Erythroblast (primary cell): ENCODE results near the gene ZNHIT2.
A peak's percentile ranks its signal among the peaks of the same experiment; 100 is the strongest.

ENCODE experiments used
- DNase-seq, 2 experiments: peaks; one replicate each; lab custom pipeline; 2025; lab: John Stamatoyannopoulos, UW
- GATA1 ChIP-seq: IDR thresholded peaks from 2 replicates; pipeline ENCODE4 v1.6.1; 2011; ENCODE audit warnings: low read depth, mild to moderate bottlenecking, control low read depth, low read length, moderate library complexity
- POLR2A ChIP-seq: IDR thresholded peaks from 2 replicates; pipeline ENCODE4 v1.6.1; 2011; ENCODE audit warnings: mild to moderate bottlenecking, low read length

The ZNHIT2 gene

DNA sequence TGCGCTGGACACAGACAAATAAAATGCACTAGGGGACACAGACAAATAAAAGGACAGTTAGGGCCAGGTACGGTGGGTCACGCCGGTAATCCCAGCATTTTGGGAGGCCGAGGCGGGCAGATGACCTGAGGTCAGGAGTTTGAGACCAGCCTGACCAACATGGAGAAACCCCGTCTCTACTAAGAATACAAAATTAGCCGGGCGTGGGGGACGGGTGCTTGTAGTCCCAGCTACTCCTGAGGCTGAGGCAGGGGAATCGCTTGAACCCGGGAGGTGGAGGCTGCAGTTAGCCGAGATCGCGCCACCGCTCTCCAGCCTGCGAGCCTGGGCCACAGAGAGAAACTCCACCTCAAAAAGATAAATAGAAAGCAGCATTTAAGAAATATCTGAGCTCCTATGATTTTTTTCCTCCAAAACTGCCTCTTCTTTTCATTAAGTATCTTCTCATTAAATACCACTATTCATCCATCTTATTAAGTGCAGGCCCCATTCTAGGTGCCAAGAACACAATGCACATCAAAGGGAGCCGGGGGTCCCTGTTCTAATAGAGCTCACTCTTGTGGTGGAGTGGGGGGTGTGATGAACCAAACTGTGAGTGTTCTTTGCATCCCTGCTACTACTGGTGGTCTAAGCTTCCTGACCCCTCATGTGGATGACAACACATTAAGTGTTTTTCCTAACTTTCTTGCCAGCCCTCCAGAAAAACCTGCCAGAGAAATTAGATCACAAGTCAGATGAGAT, 766 bp upstream of the ZNHIT2 start:
- no peak for DNase-seq
- TF ChIP-seq GATA1 = no peak
- no peak for TF ChIP-seq POLR2A

DNA sequence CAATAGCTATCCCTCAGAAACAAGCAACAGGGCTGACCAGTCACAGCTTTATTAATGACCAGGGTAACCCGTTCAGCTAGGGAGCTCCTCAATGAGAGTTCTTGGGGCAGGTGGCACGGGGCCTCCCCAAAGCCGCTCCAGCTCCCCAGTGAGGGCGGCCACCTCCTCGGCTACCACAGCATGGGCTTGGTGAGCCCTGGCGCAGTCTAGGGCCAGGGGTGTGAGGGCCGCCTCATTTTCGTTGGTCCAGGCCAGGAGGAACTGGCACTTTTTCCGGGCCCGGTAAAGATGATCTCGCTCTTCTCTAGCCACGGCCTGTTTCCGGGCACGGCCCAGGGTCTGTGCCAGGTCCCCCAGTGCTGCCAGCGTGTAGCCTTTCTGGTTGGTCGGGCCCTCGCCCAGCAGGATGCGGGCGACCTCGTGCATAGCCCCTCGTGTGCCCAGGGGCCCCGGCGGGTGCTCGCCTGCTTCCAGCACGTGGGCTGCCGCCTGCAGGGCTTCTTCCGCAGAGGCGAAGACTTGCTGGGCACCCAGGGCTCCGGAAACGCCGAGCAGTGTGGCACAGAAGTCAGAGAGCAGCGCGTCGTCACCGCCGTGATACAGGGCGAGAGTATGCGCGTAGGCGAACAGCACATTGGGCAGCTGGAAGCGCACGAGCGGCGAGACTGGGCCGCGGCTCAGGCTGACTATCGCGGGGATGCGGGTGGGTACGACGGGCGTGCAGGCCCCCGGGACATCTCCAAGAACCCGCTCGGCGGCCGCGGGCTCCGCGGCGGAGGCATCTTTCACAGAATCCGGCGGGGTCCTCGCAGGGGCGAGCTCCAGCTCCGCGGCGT, 913 bp downstream of the ZNHIT2 start:
- peak; percentile 63 to 65 for DNase-seq

DNA sequence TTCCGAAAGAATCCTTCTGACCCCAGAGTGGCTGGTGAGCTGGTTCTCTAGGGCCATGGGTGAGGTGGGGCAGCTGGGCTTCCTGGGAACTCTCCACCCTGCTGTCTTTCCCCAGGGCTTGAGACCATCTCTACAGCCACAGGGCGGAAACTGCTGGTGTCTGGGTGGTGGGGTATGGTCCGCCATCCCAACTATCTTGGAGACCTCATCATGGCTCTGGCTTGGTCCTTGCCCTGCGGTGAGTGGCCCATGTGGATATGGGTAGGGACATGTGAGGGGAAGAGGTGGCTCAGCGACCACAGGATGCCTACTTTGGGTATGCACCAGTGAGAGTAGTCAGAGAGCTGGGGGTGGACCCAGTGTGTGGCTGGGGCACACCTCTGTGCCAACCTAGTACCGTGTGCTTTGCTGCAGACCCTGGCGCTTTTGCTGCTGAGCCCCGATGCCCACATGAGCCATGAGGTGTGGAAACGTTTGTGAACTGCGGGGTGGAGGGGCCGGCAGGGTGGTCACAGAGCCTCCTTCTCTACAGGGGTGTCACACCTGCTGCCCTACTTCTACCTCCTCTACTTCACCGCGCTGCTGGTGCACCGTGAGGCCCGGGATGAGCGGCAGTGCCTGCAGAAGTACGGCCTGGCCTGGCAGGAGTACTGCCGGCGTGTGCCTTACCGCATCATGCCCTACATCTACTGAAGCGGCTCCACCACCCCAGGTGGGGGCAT, 2.0 kb downstream of the ZNHIT2 start:
- DNase-seq = no peak
- TF ChIP-seq POLR2A = no peak
- no peak for TF ChIP-seq GATA1

More for the DNA sequence above, 913 bp downstream of the ZNHIT2 start:
- TF ChIP-seq POLR2A = no peak
- no peak for TF ChIP-seq GATA1

DNA sequence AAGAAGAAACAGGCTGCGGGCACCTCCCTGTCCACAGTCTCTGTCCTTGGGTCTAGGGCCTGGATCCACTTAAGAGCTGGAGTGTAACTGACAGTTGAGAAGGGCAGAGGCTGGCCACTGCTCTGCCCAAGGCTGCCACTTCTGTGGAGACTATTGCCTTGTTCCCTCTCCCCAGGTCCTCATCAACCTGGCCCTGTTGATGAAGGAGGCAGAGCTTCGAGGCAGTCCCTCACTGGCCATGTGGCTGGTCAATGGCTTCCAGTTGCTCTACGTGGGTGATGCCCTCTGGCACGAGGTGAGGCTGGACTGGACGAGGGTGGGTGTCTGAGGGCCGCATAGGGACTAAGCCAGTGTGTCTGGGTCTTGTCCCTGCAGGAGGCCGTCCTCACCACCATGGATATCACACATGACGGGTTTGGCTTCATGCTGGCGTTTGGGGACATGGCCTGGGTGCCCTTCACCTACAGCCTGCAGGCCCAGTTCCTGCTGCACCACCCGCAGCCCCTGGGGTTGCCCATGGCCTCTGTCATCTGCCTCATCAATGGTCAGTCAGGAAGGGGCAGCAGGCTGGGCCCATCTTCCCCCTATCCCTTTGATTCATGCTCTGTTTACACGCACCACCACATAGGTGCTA, 2.8 kb downstream of the ZNHIT2 start:
- TF ChIP-seq GATA1 (no peak), POLR2A (no peak)
- DNase-seq = no peak

DNA sequence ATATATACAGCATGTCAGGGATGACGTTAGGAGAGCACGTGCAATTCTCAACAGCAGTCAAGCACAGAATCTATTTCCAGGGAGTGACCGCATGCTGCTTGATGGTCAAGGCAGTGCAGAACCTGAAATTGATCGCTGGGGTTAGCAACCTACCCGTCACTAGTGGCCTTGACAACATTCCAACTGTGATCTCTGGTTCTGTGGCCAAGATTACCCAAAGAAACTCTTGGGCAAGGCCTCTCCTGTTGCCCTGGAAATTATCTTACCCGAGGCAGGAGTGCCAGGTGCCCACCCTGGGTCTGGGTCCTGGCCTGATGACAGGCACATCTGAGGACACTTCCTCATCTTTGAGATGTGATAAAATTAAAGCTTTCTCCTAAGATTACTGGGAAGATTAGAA, 3.7 kb downstream of the ZNHIT2 start:
- TF ChIP-seq POLR2A (no peak), GATA1 (no peak)
- DNase-seq = peak; percentile 55 to 64

DNA sequence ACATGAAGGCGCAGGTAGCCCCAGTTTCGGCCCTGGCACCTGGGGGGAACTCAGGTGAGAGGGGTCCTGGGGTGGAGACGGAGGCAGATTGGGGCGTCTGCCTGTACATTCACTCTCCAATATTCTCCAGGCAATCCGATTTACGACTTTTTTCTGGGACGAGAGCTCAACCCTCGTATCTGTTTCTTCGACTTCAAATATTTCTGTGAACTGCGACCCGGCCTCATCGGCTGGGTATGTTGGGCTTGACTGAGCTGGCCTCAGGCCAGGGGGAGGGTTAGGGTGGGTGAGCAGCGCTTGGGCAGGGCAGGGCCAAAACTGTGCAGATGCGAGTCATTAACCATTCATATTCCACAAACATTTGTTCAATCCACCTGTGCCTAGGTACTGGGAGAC, 4.1 kb downstream of the ZNHIT2 start:
- peak; percentile 47 to 53 for DNase-seq
- no peak for TF ChIP-seq POLR2A
- no peak for TF ChIP-seq GATA1

DNA sequence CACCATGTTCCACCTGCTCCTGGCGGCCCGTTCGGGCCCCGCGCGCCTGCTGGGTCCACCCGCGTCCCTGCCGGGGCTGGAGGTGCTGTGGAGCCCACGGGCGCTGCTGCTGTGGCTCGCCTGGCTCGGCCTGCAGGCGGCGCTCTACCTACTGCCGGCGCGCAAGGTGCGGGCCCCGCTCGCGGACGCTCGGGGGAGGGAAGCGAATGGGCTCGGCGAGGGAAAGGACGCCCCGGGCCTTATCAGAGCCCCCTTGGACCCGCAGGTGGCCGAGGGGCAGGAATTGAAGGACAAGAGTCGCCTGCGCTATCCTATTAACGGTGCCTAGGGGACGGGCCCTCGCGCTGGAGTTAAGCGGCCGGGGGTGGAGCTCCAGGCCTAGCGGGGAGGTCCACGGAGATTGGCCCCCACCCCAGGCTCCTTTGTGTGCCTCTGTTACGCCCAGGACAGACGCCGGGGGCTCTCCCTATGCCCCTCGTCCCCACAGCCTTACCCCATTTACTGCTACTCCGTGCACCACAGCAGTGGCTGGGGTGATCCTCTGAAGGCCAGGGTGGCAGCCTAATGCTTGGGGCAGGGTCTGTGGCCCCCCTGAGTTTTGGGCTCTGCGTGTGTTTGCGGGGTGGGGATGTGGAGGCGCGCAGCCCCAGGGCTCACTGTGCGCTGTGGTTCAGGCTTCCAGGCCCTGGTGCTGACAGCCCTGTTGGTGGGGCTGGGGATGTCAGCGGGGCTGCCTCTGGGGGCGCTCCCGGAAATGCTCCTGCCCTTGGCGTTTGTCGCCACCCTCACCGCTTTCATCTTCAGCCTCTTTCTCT, 4.7 kb downstream of the ZNHIT2 start:
- peak; percentile 82 to 87 for DNase-seq
- TF ChIP-seq GATA1 = no peak
- TF ChIP-seq POLR2A = peak; percentile 22

DNA sequence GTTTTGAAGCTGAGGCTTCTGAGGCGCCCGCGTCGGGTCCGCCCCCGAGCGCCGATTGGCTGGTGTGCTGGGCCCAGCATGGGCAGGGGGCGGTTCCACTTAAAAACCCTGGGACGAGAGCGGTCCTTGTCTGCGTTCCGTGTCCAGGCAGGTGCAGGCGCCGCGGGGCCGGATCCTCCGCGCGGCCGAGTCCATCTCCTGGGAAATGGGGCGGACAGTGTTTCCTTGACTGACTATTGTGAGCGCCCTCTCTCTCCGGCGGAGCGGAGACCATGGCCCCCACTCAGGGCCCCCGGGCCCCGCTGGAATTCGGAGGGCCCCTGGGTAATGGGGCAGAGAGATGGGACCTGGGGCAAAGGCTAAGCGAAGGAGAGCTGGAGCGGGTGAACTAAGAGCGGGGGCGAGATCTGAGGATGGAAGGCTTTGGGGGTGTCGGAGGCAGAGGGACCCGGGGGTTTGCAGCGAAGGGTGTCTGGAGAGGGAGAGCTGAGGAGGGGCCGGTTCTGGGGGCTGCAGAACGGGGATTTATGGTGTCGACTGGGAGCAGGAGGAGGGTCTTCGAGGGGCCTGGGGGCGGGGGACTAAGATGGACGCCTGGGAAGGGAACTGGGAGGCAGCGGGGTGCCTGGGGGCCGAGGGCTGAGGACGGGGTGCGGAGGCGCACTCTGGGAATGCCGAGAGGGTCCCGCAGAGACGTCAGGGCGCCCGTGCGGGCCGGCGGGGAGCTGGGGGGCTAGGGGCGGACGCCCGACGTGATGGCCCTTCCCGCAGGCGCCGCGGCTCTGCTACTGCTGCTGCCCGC, 5.6 kb downstream of the ZNHIT2 start, which contains the start of gene TM7SF2:
Gene TM7SF2 (plus strand): TSS at position 129 of the 802 bp plus-strand sequence. CDS start 144 bp downstream, at position 273.
- DNase-seq = peak; percentile 95 to 97
- TF ChIP-seq GATA1 (no peak), POLR2A (peak; percentile 86)

DNA sequence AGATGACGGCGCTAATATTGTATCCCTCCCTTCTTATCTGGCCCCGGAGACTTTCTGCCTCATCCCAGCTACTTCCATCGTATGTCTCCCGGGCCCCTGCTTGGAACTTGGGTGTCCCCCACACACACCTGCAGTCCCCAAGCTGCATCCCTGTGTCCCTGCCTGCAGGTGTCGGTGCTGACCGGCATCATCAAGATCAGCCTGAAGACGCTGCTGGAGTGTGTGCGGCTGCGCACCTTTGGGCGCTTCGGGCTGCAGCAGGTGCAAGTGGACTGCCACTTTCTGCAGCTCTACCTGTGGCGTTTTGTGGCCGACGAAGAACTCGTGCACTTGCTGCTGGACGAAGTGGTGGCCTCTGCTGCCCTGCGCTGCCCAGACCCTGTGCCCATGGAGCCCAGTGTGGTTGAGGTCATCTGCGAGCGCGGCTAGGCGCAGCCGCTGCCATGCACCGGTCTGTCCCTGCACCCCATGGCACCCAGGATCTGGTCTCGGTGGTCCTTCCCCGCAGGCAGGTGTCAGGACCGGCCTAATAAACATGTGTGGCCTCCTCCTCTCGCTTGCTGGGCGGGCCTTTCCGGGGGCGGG, 6.2 kb downstream of the ZNHIT2 start:
- DNase-seq = no peak
- no peak for TF ChIP-seq POLR2A
- no peak for TF ChIP-seq GATA1

DNA sequence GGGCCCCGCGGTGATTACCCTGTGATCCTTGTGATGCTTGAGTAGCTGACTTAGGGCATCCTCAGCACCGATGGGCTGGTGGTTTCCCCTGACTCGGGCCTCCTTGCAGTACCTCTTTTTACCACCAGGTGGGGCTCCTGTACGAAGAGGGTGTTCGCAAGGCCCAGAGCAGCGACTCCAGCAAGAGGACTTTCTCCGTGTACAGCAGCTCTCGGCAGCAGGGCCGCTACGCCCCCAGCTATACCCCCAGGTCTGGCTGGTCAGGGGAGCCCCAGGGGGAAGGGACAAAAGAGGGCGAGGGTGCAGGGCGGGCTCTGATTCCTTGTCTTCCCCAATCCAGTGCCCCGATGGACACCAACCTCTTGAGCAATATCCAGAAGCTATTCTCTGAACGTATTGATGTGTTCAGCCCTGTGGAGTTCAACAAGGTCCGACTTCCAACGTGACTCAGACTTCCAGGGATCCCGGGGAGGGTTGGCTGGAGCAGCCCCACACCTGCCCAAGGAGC, 7.1 kb downstream of the ZNHIT2 start:
- DNase-seq = peak; percentile 85 to 92
- TF ChIP-seq POLR2A (no peak), GATA1 (no peak)

DNA sequence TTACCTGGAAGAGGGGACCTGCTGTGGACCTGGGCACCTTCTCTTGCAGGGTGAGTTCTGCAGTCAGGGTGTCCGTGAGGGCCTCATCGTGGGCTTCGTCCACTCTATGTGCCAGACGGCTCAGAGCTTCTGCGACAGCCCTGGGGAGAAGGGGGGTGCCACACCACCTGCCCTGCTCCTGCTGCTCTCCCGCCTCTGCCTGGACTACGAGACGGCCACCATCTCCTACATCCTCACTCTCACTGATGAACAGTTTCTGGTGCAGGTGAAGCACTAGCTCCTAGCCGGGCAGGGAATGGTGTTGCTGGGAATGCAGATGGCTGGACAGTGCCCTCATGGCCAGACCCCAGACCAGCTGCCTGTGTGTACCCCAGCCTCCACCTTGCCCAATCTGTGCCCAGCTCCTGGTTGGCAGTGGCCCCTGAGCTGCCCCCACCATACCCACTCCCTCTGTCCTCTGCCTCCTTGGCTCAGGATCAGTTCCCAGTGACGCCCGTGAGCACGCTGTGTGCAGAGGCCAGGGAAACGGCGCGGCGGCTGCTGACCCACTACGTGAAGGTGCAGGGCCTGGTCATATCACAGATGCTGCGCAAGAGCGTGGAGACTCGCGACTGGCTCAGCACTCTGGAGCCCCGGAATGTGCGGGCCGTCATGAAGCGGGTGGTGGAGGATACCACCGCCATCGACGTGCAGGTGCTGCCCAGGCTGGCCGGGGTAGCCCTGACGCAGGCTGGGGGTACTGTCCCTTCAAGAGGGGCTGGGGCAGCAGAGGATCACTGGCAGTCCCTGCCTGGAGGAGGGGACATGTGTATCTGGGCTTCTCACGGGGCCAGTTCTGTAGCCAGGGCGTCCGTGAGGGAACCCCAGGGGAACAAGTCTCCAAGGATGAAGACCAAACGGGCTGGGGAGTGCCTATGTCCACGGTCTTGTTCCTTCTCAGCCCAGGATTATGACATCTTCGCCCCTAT, 8.0 kb downstream of the ZNHIT2 start:
- no peak for DNase-seq
- no peak for TF ChIP-seq GATA1
- no peak for TF ChIP-seq POLR2A
